GM19099 (cell line): ENCODE results near the gene SARNP.

Source experiments
- POLR2A ChIP-seq: IDR thresholded peaks from 3 replicates; pipeline ENCODE4 v1.6.1; 2011; ENCODE audit warnings: low read depth; ENCODE audit not compliant: insufficient read length; ENCODE audit errors: extremely low read depth

The SARNP gene

DNA sequence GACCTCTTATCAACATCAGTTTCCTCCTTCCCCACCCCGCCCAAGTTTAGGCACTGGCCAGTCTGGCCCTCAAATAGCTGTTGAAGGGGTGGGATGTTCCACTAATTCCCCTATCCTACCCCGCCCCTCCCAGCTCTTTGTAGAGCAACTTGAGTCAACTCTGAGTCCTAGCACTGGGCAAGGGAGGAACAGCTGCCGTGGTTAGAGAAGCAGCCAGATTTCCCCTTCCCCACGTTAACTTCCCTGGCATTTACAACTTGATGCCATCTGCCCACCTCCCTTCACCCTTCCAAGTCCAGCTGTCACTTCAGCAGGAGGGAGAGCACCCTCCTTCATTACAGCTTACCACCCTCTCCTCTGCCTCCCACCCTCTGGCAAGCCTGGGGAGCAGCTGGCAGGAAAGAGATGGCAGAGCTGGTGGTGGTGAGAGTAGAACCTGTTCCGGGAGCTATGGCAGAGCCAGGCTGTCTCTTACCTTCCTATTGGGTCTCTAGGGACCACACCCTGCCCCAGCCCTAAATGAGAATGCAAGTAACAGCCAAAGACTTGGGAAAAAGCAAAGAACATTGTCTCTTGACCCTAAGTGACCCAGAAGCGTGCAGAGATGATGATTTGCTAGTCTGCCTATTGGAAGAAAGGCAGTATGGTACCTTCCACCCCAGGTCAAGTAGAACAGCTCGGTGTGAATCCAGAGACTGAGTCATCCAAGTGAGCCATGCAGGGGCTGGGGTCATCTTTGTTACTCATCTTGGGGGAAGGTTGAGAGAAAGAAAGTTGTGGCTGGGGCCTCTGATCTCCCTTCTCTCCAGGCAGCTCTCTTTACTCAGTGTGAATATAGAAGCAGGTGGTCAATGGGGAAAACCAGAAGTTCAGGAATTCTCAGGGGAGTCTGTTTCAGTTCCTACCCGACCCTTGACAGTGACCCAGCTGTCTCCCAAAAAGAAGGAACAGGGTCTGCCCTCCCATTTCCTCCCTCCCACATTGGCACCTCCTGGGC lies 100.2 kb downstream of the SARNP start:
- TF ChIP-seq POLR2A: no peak

DNA sequence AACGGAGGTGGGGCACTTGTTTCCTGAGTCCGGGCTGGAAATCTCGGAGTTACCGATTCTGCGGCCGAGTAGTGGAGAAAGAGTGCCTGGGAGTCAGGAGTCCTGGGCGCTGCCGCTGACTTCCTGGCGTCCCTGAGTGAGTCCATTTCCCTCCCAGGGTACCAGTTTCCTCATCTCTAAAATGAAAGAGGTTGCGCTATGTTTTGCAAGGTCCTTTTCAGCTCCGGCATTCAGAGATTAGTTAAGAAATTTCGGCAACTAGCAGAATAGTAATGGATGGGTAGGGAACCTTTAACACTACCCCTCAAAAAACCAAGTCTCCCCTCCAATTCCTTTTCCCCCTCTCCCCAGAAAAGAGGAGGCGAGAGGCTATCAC lies 101.0 kb downstream of the SARNP start:
- no peak for TF ChIP-seq POLR2A

DNA sequence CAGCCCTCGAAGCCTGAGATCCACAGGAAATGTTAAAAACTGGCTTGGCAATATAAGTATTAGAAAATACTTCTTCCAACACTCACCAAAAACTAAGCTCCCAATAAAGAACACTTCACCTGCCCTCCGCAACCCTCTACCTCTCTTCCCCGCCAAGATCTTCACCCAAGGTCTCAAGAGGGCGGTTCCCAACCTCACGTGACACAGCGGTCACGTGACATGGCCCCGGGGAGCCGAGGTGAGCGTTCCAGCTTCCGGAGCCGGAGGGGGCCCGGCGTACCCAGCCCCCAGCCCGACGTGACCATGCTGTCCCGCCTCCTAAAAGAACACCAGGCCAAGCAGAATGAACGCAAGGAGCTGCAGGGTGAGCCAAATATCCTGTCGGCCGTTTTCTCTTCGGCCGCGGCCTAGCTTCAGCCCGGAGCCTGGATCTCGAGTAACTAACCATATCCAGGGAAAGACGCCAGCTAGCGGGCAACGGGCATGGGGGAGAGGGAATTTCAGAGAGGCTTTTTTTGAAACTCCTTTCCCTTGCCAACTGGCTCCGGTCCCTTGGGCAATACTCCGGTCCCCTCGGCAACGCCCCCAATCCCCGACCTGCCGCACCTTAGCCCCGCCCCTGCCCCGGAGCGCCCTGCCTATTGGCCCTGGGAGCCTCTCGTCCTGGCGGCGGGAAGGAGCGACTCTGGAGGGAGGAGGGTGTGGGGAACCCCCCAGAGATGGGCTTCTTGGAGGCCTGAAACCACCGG lies 101.5 kb downstream of the SARNP start, which contains the start of gene BLOC1S1:
BLOC1S1 (plus strand) TSS at position 214 of the 749 bp plus-strand sequence; CDS start at position 220, 6 bp downstream.
- TF ChIP-seq POLR2A: peak; percentile 70

DNA sequence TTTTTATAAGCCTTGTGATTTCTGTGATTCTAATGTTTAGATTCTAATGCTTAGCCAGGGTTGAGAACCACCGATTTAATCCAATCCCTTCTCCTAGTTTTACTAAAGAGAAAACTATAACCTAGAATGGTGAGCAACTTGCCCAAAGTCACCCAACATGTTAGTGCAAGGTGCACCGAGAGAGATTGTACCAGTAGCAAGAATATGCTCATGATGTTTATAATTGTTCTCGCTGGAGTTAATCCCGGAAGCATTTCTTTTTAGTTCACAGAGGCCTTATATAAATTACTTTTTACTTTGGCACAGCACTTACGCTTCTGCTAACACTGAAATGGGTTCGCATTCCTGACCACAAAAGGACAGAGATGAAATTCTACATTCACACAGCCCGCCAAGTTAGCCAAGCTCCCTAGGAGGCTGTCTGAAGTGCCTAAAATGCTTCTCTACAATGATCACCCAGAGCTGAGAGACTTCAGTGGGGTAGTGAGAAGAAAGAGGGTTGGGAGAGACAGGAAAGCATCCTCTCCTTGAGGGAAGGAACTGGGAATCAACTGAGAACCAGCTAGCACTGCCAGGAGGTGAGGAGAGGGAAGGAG lies 102.3 kb downstream of the SARNP start:
- no peak for TF ChIP-seq POLR2A

DNA sequence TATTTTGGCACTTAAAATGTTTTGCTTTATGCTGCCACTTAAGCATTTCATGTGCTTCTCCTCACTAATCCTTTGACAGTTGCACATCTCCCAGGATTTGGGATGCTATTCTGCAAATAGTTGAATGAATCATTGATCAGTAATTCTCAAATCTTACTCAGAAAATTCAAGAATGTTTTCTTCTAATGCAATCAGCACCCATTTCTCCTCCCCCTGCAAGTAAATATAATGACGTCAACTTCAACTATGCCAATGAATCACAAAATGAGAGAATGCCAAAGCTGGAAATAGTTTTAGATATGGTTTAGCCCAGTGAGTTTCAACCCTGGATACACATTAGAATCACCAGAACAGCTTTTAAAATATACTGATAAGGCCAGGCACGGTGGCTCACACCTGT lies 103.8 kb downstream of the SARNP start:
- no peak for TF ChIP-seq POLR2A

DNA sequence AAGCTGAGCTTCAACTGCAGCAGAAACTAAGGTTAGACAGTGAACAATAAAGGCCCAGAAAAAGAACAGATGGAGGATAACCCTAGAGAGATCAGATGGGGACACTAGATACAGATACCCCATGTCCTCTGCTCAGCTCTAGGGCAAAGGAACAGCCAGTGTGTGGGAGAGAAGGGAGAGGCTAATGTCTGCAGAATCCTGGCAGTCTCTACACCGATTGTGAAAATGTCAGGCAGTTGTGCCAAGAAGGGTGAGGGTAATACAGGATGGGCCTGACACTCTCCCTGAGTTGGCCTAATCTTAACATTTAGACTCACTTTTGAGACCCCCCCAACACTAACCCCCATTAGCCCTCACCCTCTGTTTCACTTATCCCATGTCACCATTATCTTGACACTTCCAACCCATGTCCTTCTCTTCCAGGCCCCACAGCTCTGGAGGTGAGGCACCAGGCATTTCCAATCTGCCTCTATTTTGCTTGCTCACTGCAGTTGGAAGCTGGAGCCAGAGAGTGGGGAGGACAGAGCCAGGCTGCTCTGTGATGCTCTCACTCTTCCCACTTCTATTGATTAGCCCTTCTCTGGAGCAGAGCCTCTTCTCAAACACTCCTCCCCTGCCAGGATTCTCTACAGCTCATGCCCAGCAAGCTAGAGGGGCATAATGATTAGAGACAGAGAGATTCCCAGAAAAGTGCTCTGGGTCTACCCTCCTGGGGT lies 104.7 kb downstream of the SARNP start:
- no peak for TF ChIP-seq POLR2A

DNA sequence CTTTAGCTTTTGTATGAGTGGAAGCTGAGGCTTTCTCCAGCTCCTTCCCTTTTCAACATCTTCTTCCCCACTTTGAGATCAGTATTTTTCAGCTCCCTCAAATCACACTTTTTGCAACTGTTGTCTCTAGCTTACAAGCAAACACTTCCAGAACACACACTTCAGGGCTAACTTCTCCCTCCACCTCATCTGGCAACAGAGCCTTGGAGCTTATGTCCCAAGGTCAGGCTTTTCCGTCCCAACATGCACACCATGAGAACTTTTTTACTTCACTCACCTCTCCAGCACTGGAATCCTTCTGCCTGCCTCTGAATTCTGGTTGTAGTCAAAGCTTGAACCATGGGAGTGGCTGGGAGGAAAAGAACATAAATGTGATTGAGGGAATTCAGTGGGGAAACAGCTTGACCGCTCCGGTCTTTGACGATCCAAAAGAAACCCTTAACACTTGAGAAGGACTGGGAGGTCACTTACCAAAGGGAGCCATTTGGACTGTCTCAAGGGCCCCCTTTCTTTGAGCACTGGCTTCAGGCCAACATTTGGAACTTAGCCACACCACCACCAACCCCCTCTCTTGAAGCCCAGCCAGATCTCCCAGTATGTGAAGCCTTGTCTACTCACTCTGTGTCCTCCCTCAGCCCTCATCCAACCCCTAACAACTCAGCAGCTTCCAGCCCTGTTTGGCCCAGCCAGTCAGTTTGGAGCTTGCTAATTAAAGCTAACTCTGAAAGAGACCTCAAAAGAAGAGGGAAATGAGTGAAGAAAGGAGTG lies 105.6 kb downstream of the SARNP start:
- no peak for TF ChIP-seq POLR2A

DNA sequence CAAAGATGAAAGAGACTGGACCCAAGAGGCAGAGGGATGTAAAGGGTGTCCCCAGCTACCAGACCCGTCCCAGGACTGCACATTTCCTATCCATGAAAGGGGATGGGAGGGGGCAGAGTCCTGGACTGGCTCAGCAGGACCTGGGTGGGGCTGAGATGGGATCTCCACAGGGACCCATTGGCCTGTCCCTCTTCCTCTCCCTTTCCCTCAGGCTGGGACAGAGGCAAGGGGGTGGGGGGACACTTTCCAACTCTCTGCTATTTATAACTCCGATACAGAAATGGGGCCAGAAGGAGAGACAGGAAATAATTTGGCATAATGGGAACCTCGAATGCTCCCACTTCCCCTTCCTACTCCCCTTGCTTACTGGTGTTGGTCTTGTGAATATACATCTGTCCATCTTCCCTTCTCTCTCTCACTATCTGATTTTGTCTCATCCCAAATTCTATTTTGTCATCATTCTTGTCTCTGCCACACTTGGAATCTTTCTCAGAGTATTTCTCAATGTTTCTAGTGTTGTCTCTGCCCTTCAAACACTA lies 108.8 kb downstream of the SARNP start:
- no peak for TF ChIP-seq POLR2A

DNA sequence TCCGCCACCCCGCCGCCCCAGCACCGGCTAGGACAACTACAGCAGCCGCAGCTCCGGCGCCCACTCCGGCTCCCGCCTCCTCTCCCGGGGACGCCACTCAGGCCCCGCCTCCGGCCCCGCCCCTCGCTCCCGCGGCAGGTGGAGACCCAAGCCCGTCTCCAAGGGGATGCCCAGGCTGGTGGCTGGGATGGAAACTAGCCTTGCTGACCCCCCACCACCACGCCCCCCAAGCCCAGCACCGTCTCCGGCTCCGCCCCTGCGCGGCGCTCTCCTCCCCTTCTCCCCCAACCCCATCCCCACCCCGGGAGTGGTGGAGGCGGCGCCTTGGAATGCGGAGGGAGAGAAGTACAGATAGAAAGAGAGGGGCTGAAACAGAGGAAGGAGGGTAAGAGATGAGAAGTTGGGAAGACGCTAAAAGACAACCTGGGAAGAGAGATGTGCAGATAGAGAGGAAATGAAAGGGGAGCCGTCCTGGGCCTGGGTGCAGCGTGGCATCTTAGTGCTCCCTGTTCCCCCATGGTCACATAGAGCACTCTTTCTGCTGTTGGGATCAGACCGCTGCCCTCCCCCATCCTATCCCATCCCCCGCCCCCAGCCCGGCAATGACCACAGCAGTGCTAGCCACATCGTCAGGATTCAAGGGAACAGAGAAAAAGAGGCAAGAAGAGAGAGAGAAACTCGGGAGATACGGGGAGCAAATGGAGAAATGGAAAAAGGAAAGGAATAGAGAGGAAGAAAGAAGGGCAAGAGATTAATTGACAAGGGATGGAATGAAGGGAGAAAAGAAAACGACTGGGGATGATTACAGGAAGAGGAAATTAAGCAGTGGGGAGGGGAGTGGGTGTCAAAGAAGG lies 109.5 kb downstream of the SARNP start, which contains the start of gene ITGA7:
ITGA7 (minus strand) TSS at position 64 of the 854 bp plus-strand sequence. CDS start 222 bp downstream, outside the sequence.
- no peak for TF ChIP-seq POLR2A
